GM21367 (cell line): ENCODE results near the gene TMEM273.

ENCODE experiments used
- ATAC-seq: cut with Tn5 transposase; IDR thresholded peaks from one replicate; pipeline ENCODE4 v1.9.1; 2021; ENCODE audit not compliant: unreplicated experiment

Gene TMEM273

GRCh38 chr10:49149881-49150280, 38.3 kb downstream of the TMEM273 start:
- no peak for ATAC-seq

GRCh38 chr10:49144058-49144720, 44.0 kb downstream of the TMEM273 start:
- ATAC-seq = no peak

GRCh38 chr10:49143249-49143648, 44.9 kb downstream of the TMEM273 start:
- no peak for ATAC-seq

GRCh38 chr10:49141541-49142332, 46.5 kb downstream of the TMEM273 start:
- no peak for ATAC-seq

GRCh38 chr10:49140304-49141177, 47.6 kb downstream of the TMEM273 start:
- ATAC-seq = no peak

- ATAC-seq = no peak
These were observed 48.4 kb downstream of the TMEM273 start for GRCh38 chr10:49139846-49140195.

- ATAC-seq = no peak
These were observed 49.0 kb downstream of the TMEM273 start for GRCh38 chr10:49139028-49139845.

GRCh38 chr10:49138361-49138891, 49.8 kb downstream of the TMEM273 start:
- ATAC-seq = no peak

GRCh38 chr10:49136525-49136924, 51.7 kb downstream of the TMEM273 start:
- ATAC-seq = no peak

- ATAC-seq = no peak
These were observed 52.4 kb downstream of the TMEM273 start for GRCh38 chr10:49135575-49136313.

- ATAC-seq = no peak
These were observed 53.9 kb downstream of the TMEM273 start for GRCh38 chr10:49134327-49134726.

- ATAC-seq = no peak
These were observed 54.4 kb downstream of the TMEM273 start, which contains the start of gene FAM170B for GRCh38 chr10:49133706-49134248. Gene FAM170B, minus strand, starts transcription at chr10:49134021. Its CDS starts 103 bp downstream, at chr10:49133918.

- ATAC-seq = no peak
These were observed 55.8 kb downstream of the TMEM273 start for GRCh38 chr10:49132362-49132737.

- ATAC-seq = no peak
These were observed 56.5 kb downstream of the TMEM273 start for GRCh38 chr10:49131507-49132361.

GRCh38 chr10:49129376-49129775, 58.8 kb downstream of the TMEM273 start:
- no peak for ATAC-seq

- no peak for ATAC-seq
These were observed 59.3 kb downstream of the TMEM273 start for GRCh38 chr10:49128854-49129253.

- ATAC-seq = no peak
These were observed 63.9 kb downstream of the TMEM273 start for GRCh38 chr10:49123981-49124950.
